Midbrain (tissue), 1 donor: ENCODE data around the gene MSANTD2.

ENCODE experiments used
- DNase-seq: peaks from one replicate; lab custom pipeline; 2025; lab: John Stamatoyannopoulos, UW

Gene MSANTD2

GRCh38 chr11:124817036-124817435, 16.8 kb upstream of the MSANTD2 start:
- DNase-seq = no peak

DNA sequence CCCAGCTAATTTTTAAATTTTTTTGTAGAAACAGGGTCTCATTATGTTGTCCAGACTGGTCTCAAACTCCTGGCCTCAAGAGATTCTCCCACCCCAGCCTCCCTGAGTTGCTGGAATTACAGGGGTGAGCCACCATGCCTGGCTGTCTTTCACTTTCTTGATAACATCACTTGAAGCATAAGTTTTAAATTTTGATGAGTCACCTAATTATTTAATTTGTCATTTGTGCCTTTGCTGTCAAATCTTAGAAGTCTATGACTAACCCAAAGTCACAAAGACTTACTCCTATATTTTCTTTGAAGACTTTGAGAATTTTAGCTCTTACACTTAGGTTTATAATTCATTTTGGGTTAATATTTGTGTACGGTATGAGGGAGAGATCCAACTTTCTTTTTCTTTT, 14.5 kb upstream of the MSANTD2 start:
- no peak for DNase-seq

- no peak for DNase-seq
These were observed 12.7 kb upstream of the MSANTD2 start for GRCh38 chr11:124812876-124813275.

DNA sequence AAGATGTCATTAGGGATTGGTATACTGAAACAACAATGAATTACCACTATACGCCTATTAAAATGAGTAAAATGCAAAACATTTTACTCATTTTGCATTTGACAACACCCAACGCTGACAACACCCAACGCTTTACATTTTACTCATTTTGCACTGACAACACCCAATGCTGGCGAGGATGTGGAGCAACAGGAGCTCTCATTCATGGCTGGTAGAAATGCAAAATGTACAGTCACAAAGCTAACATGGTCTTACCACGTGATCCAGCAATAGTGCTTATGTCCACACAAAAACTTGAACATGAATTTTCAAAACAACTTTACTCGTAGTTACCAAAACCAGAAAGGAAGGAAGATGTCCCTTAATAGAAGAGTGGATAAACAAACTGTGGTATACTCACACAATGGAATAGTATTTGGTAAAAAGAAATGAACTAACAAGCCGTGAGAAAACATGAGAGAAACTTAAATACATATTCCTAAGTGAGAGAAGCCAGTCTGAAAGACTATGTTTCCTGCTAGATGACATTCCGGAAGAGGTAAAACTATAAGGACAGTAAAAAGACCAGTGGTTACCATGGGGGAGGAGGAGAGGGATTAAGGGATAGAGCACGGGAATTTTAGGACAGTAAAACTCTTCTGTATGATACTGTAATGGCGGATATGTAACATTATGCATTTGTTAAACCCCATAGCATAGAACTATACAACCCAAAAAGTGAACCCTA, 11.4 kb upstream of the MSANTD2 start:
- DNase-seq = no peak

DNA sequence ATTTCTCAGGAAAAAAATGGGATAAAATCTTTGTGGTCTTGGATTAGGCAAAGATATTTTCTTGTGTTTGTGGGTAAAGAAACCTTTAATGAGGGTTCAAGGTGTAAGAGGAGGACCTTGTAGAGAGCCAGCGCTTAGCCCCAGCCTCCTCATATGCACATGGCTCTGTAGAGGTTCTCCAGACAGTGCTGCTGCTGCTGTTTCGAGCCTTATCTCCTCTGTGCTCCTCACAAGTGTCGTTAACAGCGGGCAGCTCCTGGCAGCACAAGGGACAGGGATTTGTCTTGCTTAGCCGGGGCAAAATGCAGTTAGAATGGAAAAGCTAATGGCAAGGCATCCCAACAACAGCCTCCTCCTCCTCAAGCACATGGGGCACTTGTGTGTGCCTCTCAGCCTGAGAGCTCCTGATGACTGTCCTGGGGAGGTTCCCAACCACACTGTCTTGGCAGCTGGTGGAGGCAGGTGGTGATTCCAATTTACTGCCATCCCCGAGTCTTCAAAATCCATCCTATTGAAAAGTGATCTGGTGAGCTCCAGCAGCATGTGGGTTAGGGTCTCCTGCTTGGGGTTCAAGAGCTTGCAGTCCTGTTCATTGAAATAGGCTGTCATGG, 7.6 kb upstream of the MSANTD2 start:
- no peak for DNase-seq

GRCh38 chr11:124807201-124807600, 7.0 kb upstream of the MSANTD2 start:
- no peak for DNase-seq

DNA sequence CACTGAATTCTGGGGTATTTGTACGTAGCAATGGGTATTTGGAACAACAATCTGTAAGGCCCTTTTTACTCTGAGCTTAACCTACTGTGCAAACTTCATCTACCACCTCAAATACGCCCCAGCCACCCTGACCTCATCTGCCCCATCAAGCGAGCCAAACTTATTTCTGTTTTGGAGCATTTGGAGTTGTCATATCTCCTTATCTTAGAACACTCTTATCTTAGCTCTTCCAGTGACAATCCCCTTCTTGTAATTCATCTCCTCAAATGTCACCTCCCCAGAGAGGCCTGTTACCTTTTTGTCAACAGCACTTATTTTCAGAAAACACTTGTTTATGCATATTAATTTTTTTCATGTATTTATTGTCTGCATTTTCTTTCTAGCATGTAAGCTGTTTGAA, 4.7 kb upstream of the MSANTD2 start:
- no peak for DNase-seq

DNA sequence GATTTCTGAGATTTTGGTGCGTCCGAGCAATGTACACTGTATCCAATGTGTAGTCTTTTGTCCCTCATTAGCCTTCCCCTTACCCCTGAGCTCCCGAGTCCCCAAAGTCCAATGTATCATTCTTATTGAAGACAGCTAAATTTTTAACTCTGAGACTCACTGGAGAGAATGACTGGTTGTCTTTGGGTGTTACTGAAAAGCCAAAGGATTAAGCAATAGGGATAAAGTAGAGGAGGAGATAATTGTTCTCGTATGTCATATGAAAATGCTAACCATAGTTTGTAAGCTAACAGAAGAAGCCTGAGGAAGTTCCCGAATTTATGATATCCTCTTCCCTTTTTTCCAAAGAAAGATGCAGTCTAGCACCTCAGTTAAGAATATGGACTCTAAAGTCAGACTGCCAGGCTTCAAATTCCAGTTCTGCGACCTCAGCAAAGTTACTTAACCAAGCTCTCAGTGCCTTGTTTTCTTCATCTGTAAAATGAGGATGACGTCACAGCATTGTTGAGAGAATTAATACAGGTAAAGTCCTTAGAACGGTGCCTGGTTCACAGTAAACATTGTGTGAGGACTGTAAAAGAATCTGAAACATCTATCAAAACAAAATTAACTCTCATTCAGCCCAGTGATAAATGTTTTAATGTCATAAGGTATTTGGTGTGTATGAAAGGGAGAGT, 1.6 kb upstream of the MSANTD2 start:
- DNase-seq = no peak

GRCh38 chr11:124801014-124801413, 808 bp upstream of the MSANTD2 start:
- no peak for DNase-seq

- DNase-seq = no peak
These were observed 619 bp downstream of the MSANTD2 start for GRCh38 chr11:124799348-124800225.

- DNase-seq = no peak
These were observed 1.2 kb downstream of the MSANTD2 start for GRCh38 chr11:124798991-124799347.

DNA sequence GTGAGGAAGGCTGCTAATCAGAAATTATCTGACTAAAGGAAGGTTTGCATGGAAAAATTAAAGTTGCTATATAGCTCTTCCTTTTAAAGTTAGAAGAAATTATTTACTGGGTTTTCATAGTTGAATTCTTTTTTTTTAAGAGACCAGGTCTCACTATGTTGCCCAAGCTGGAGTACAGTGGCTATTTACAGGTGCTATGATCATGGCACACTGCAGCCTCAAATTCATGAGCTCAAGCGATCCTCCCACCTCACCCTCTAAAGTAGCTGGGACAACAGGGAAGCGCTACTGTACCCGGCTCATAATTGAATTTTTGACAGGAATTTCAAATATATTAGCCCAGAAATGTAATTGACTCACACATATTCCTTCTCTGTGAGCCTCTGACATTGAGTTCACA, 3.9 kb downstream of the MSANTD2 start:
- no peak for DNase-seq

DNA sequence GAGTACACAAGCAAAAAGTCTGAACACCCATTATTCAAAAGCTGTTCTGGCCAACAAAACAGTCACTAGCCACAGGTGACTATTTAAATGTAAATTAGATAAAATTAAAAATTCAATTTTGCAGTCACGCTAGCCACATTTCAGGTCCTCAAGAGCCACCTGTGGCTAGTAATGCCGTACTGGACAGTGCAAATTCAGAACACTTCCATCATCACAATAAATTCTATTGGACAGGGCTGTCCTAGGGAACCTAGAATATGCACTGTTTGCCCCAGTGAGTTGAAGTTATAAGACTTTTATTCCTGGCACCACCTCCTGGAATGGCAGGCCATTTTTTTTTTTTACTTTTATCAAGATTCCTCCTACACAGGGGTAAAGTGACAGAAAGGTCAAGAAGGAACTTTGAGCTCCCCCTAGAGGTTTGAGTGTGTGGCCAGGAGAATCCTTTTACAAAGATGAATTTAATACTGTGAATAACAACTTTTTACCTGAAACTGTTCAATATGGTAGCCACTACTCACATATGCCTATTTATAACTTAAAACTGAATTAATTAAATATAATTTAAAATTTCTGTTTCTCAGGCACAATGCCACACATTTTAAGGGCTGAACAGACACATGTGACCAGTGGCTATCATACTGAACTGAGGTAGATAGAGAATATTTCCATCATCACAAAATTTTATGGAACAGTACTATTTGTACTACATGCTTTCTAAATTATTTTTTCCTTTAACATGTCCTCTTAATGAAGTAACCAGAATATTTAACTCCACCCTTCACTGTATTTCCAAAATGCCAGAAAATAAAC, 6.5 kb downstream of the MSANTD2 start:
- DNase-seq = no peak

- DNase-seq = no peak
These were observed 8.4 kb downstream of the MSANTD2 start for GRCh38 chr11:124791626-124792341.

DNA sequence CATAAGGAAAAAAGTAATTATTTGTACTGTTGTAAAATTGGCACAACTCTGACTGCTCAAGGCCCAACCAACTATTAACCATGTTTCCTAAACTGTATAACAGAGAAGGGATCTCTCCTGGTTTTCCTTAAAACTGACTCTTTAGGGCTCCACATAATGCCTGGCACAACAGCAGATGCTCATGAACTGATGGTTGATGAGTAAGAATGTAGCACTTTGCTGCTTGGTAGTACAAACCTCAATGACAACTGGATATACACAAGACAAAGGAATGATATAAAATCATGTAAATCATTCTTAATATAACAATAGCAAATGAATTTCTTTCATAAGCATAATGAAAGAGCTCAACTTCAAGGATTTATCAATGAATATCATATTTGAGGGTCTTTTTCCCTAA, 11.7 kb downstream of the MSANTD2 start:
- DNase-seq = no peak

DNA sequence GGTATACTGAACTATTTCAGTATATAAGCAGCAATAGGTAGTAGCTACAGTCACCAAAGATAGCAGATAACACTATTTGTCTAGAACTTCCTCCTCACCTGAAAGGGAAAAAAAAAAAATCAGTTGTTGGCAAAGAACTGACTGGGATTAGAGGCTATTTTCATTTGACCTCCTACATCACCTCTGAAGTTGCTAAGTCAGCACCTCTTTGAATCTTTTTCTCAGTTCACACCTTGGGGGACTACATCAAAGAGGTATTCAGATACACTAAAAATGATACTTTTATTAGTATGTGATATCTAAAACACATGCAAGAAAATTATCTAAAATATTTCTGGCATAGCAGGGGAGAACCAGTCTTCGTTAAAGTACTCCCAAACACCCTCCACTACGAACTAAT, 16.2 kb downstream of the MSANTD2 start:
- DNase-seq = no peak

DNA sequence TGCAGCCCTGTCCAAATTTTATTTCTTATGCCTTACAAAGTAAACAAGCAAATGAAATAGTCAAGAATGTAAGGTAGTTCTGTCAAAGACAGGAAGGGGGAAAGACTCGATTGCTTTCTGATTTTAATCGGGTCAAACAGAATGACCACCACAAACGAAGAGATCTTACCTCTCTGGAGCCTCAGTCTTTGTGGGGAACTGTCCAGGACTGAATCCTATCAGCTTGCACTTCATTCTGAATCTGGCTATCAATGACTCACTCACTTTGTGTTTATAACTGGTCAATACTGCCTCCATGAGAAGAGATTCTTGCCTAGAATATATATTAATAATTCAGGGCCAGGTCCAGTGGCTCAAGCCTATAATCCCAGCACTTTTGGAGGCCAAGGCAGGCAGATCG, 17.2 kb downstream of the MSANTD2 start:
- no peak for DNase-seq

GRCh38 chr11:124779568-124779967, 20.6 kb downstream of the MSANTD2 start:
- no peak for DNase-seq

DNA sequence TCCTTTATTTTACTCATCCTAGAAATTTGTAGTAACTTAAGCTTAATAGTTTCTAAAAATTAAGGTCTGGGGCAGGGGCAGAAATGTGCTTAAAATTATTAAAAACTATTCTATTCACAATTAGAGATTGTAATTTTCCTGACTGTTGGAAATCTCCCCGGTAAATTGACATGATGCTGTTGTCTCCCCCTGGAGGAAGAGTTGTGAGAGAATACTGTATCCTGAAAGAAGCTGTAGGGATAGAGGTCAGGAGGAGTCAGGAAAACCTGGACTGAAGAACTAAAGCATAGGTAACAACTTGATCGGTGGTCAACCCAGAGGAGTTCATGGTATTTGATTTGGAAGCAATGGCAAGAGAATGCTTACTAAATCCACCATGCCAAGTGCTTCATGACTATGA, 21.9 kb downstream of the MSANTD2 start:
- DNase-seq = no peak

DNA sequence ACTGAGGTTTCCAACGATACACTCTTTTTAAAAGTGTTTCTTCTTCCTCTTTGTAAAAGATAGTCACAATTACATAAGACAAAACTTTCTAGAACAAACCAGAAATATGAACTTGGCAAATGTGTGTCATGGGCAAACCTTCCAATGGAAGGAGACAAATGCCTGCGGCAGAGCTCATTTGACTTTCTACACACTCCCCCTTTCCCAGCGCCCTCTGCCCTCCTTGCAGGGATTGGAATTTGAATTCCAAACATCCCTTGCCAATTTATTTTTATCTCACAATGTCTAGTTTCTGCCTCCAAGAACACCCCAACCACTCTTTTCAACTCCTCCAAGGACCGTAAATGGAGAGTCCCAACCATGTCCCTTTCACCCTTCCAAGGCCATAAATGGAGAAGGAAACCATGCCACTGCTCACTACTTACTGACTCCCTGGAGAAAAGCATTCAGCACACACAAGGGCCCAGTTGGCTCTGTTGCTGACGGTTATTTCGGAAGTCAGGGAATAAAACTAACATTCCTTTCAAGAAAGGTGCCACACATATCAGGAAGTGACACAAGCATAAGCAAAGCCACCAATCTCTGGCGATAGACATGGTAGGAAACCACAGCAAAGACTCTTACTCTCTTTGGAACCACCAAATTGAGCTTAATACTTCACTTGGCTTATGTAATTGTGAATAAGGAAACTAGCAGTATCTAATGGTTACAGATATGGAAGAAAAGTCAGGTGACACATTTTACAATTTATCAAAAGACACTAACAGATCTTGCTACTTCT, 23.2 kb downstream of the MSANTD2 start:
- no peak for DNase-seq
